ENCODE measurements around the gene ZNF697. TPM values are rescaled to one million over a fixed set of nuclear protein-coding genes. Genes with fewer than 3 reads are reported as not detected.

The ZNF697 gene
- total RNA-seq, 5 donors from 2014 or later (not counting 1 experiment from before 2014, with no cell fraction given): 0.06 to 0.16 (median 0.09) TPM; not detected in 2

GRCh38 chr1:119631433-119632102 lies 16.5 kb downstream of the ZNF697 start:
- CTCF ChIA-PET: no interaction called here
- H3K27ac ChIP-seq (ENCODE audit: low read length): no peak overlapping the region
- DNase-seq (no peak), ATAC-seq (replicated peaks in 1 of 4) (no peak)
- H3K27ac Mint-ChIP-seq: no peak overlapping the region
- H3K9me3 Mint-ChIP-seq: no peaks in the 10 kb centered on the region
- no peaks in the 10 kb centered on the region for H3K4me1 ChIP-seq (ENCODE audit: control insufficient read depth in 1 of 2, extremely low read depth in 1 of 2, insufficient read depth in 2 of 2, low read length in 2 of 2)
- H3K4me3 ChIP-seq (ENCODE audit: control insufficient read depth in 1 of 2, extremely low read depth in 1 of 2, low read length in 1 of 2): no peak overlapping the region
- H3K27me3 Mint-ChIP-seq: peaks cover 51 to 59% of the 10 kb centered on the region in 2 donors
- H3K36me3 Mint-ChIP-seq: no peaks in the 10 kb centered on the region
- WGBS (ENCODE audit: insufficient coverage): 14% methylated on average over 30 of the region's 37 CpGs
- peaks cover 0 to 26% of the 10 kb centered on the region in 2 experiments for H3K27me3 ChIP-seq (replicated peaks in 1 of 2; ENCODE audit: control insufficient read depth in 2 of 2, extremely low read depth in 1 of 2, insufficient read depth in 2 of 2, low read length in 1 of 2)
- no peaks in the 10 kb centered on the region for H3K36me3 ChIP-seq (ENCODE audit: control insufficient read depth in 2 of 2, extremely low read depth in 1 of 2, insufficient read depth in 1 of 2, low read length in 1 of 2)
- H3K9me3 ChIP-seq: no peaks in the 10 kb centered on the region
- no peaks in the 10 kb centered on the region for H3K4me1 Mint-ChIP-seq
- POLR2A ChIA-PET: no interaction called here
- H3K4me3 Mint-ChIP-seq: no peak overlapping the region

DNA sequence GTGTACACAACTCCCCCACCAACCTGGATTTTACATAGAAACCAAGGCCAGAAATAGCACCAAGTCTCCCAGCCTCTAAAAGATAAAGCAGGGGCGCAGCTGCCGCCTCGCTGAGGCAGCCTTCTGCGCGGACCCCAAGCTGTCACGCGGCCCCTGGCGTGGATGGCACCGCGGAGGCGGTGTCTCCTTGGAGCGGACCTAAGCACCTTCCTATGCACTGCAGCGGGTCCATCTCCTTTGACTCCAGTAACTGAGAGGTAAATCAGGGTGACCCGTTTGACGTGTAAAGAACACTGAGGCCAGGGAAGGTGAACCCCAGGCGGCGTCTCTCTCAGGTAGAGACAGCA lies 17.0 kb downstream of the ZNF697 start:
- no peak for DNase-seq
- Histone ChIP-seq H3K27ac (ENCODE audit: low read length) (no peak overlapping the region), H3K36me3 (ENCODE audit: control insufficient read depth in 2 of 2, extremely low read depth in 1 of 2, insufficient read depth in 1 of 2, low read length in 1 of 2) (no peaks in the 10 kb centered on the region), H3K4me1 (ENCODE audit: control insufficient read depth in 1 of 2, extremely low read depth in 1 of 2, insufficient read depth in 2 of 2, low read length in 2 of 2) (no peaks in the 10 kb centered on the region), H3K4me3 (ENCODE audit: control insufficient read depth in 1 of 2, extremely low read depth in 1 of 2, low read length in 1 of 2) (no peak overlapping the region), H3K27me3 (replicated peaks in 1 of 2; ENCODE audit: control insufficient read depth in 2 of 2, extremely low read depth in 1 of 2, insufficient read depth in 2 of 2, low read length in 1 of 2) (peaks cover 0 to 26% of the 10 kb centered on the region in 2 experiments), H3K9me3 (no peaks in the 10 kb centered on the region)
- Mint-ChIP-seq H3K9me3 (no peaks in the 10 kb centered on the region), H3K4me3 (no peak overlapping the region), H3K27me3 (peaks cover 51 to 63% of the 10 kb centered on the region in 2 donors), H3K27ac (no peak overlapping the region), H3K4me1 (no peaks in the 10 kb centered on the region), H3K36me3 (no peaks in the 10 kb centered on the region)
- ChIA-PET CTCF (no interaction called here), POLR2A (no interaction called here)
- ATAC-seq (replicated peaks in 1 of 4): no peak
- 64% methylated on average over 17 of the region's 17 CpGs for WGBS (ENCODE audit: insufficient coverage)

DNA sequence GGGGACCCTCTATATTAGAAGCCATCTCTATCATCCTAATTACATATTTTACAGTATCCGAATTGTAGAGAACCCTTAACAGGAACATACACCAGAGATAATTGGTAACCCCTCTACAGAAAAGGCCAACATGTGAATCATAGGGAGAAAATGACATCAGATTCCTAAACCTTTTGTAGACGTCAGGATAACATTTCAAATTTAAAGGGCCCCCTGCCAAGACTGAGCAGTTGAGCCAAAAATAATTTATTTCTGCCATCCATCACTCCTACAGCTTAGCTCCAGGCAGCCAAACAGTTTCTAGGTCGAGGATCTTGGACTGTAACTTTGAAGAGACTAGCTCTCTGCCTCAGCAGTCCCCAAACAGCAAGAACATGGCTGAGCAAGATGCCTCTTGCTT lies 21.2 kb downstream of the ZNF697 start:
- no peak overlapping the region for H3K4me3 Mint-ChIP-seq
- H3K36me3 Mint-ChIP-seq: no peaks in the 10 kb centered on the region
- ChIA-PET POLR2A (no interaction called here), CTCF (no interaction called here)
- Histone ChIP-seq H3K27ac (ENCODE audit: low read length) (no peak overlapping the region), H3K27me3 (replicated peaks in 1 of 2; ENCODE audit: control insufficient read depth in 2 of 2, extremely low read depth in 1 of 2, insufficient read depth in 2 of 2, low read length in 1 of 2) (peaks cover 0 to 18% of the 10 kb centered on the region in 2 experiments), H3K36me3 (ENCODE audit: control insufficient read depth in 2 of 2, extremely low read depth in 1 of 2, insufficient read depth in 1 of 2, low read length in 1 of 2) (no peaks in the 10 kb centered on the region), H3K4me3 (ENCODE audit: control insufficient read depth in 1 of 2, extremely low read depth in 1 of 2, low read length in 1 of 2) (no peak overlapping the region), H3K9me3 (no peaks in the 10 kb centered on the region), H3K4me1 (ENCODE audit: control insufficient read depth in 1 of 2, extremely low read depth in 1 of 2, insufficient read depth in 2 of 2, low read length in 2 of 2) (no peaks in the 10 kb centered on the region)
- no peak for DNase-seq
- WGBS (ENCODE audit: insufficient coverage): 30% methylated on average over 2 of the region's 3 CpGs
- ATAC-seq (replicated peaks in 1 of 4): no peak
- H3K27me3 Mint-ChIP-seq: peaks cover 31 to 33% of the 10 kb centered on the region in 2 donors
- no peak overlapping the region for H3K27ac Mint-ChIP-seq
- H3K9me3 Mint-ChIP-seq: no peaks in the 10 kb centered on the region
- no peaks in the 10 kb centered on the region for H3K4me1 Mint-ChIP-seq

DNA sequence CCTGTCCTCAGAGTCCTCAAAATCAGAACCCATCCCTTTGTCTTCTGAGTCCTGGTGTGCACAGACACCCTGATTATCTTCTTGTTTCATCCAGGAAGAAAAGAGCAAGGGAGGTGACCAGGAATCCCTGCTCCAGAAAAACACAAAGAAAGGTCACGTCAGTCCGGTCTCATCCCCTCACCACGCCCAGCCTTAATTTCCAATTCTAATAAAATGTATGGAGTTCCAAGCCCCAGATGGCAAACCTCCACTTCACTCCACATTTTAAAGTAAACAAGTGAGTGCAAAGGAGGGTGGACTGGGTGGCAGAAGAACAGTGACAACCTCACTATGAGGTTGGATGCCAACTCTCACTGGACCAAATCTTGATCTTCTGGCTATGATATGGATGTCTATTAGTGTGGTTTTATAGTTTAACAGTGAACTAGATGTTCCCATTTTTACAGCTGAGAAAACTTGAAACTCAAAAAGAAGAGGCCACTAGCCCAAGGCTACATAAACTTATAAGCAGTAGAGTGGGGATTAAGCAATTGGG lies 22.0 kb downstream of the ZNF697 start:
- no peaks in the 10 kb centered on the region for H3K9me3 ChIP-seq
- Mint-ChIP-seq H3K27ac (no peak overlapping the region), H3K9me3 (no peaks in the 10 kb centered on the region), H3K36me3 (no peaks in the 10 kb centered on the region), H3K4me1 (no peaks in the 10 kb centered on the region), H3K4me3 (no peak overlapping the region), H3K27me3 (peaks cover 25 to 31% of the 10 kb centered on the region in 2 donors)
- POLR2A ChIA-PET: no interaction called here
- ATAC-seq (replicated peaks in 1 of 4) (no peak), DNase-seq (no peak)
- WGBS (ENCODE audit: insufficient coverage): no CpG with 5 or more reads among the region's 3 CpGs
- no peaks in the 10 kb centered on the region for H3K36me3 ChIP-seq (ENCODE audit: control insufficient read depth in 2 of 2, extremely low read depth in 1 of 2, insufficient read depth in 1 of 2, low read length in 1 of 2)
- H3K27ac ChIP-seq (ENCODE audit: low read length): no peak overlapping the region
- CTCF ChIA-PET: no interaction called here
- H3K4me1 ChIP-seq (ENCODE audit: control insufficient read depth in 1 of 2, extremely low read depth in 1 of 2, insufficient read depth in 2 of 2, low read length in 2 of 2): no peaks in the 10 kb centered on the region
- peaks cover 0 to 11% of the 10 kb centered on the region in 2 experiments for H3K27me3 ChIP-seq (replicated peaks in 1 of 2; ENCODE audit: control insufficient read depth in 2 of 2, extremely low read depth in 1 of 2, insufficient read depth in 2 of 2, low read length in 1 of 2)
- no peak overlapping the region for H3K4me3 ChIP-seq (ENCODE audit: control insufficient read depth in 1 of 2, extremely low read depth in 1 of 2, low read length in 1 of 2)

- Histone ChIP-seq H3K27ac (ENCODE audit: low read length) (no peak overlapping the region), H3K9me3 (no peaks in the 10 kb centered on the region), H3K27me3 (replicated peaks in 1 of 2; ENCODE audit: control insufficient read depth in 2 of 2, extremely low read depth in 1 of 2, insufficient read depth in 2 of 2, low read length in 1 of 2) (peaks cover 0 to 9% of the 10 kb centered on the region in 2 experiments), H3K4me1 (ENCODE audit: control insufficient read depth in 1 of 2, extremely low read depth in 1 of 2, insufficient read depth in 2 of 2, low read length in 2 of 2) (no peaks in the 10 kb centered on the region), H3K36me3 (ENCODE audit: control insufficient read depth in 2 of 2, extremely low read depth in 1 of 2, insufficient read depth in 1 of 2, low read length in 1 of 2) (no peaks in the 10 kb centered on the region), H3K4me3 (ENCODE audit: control insufficient read depth in 1 of 2, extremely low read depth in 1 of 2, low read length in 1 of 2) (no peak overlapping the region)
- ATAC-seq (replicated peaks in 1 of 4) (no peak), DNase-seq (no peak)
- Mint-ChIP-seq H3K9me3 (no peaks in the 10 kb centered on the region), H3K27ac (no peak overlapping the region), H3K4me3 (no peak overlapping the region), H3K36me3 (no peaks in the 10 kb centered on the region), H3K4me1 (no peaks in the 10 kb centered on the region), H3K27me3 (peaks cover 7 to 13% of the 10 kb centered on the region in 2 donors)
- WGBS (ENCODE audit: insufficient coverage): 100% methylated on average over 24 of the region's 30 CpGs
- POLR2A ChIA-PET: no interaction called here
- CTCF ChIA-PET: no interaction called here
Measured at GRCh38 chr1:119623678-119624077, 24.4 kb downstream of the ZNF697 start.

- Mint-ChIP-seq H3K4me3 (no peak overlapping the region), H3K36me3 (no peaks in the 10 kb centered on the region), H3K27me3 (peaks cover 4 to 8% of the 10 kb centered on the region in 2 donors), H3K9me3 (no peaks in the 10 kb centered on the region), H3K27ac (no peak overlapping the region), H3K4me1 (no peaks in the 10 kb centered on the region)
- ATAC-seq (replicated peaks in 1 of 4) (no peak), DNase-seq (no peak)
- 94% methylated on average over 44 of the region's 45 CpGs for WGBS (ENCODE audit: insufficient coverage)
- ChIA-PET POLR2A (no interaction called here), CTCF (no interaction called here)
- H3K4me3 ChIP-seq (ENCODE audit: control insufficient read depth in 1 of 2, extremely low read depth in 1 of 2, low read length in 1 of 2): no peak overlapping the region
- peaks cover 0 to 9% of the 10 kb centered on the region in 2 experiments for H3K27me3 ChIP-seq (replicated peaks in 1 of 2; ENCODE audit: control insufficient read depth in 2 of 2, extremely low read depth in 1 of 2, insufficient read depth in 2 of 2, low read length in 1 of 2)
- H3K27ac ChIP-seq (ENCODE audit: low read length): no peak overlapping the region
- no peaks in the 10 kb centered on the region for H3K4me1 ChIP-seq (ENCODE audit: control insufficient read depth in 1 of 2, extremely low read depth in 1 of 2, insufficient read depth in 2 of 2, low read length in 2 of 2)
- H3K36me3 ChIP-seq (ENCODE audit: control insufficient read depth in 2 of 2, extremely low read depth in 1 of 2, insufficient read depth in 1 of 2, low read length in 1 of 2): no peaks in the 10 kb centered on the region
- H3K9me3 ChIP-seq: no peaks in the 10 kb centered on the region
Measured at GRCh38 chr1:119623193-119623515, 24.9 kb downstream of the ZNF697 start.

All from T-cell (primary cell).